DOHH2 (cell line): ENCODE data around the gene LIN28A.
A peak's percentile ranks its signal among the peaks of the same experiment; 100 is the strongest.

Experiments used
- H3F3A ChIP-seq: fragments of 200-600 bp; sonication (generic), shearing (Covaris generic); 2 replicates; pipeline ENCODE4 v1.6.0; 2016; ENCODE audit warnings: antibody characterized with exemption, mild to moderate bottlenecking; ENCODE audit not compliant: control insufficient read depth, insufficient read depth
- H3K27ac ChIP-seq: fragments of 200-600 bp; sonication (generic); 2 replicates; pipeline ENCODE4 v1.5.1; 2014; ENCODE audit warnings: low read depth, mild to moderate bottlenecking, low read length, moderate library complexity
- H3K27me3 ChIP-seq: fragments of 200-600 bp; sonication (generic); 2 replicates; pipeline ENCODE4 v1.6.1; 2014; ENCODE audit warnings: mild to moderate bottlenecking, low read length, mixed read lengths; ENCODE audit not compliant: control insufficient read depth
- H3K36me3 ChIP-seq: fragments of 200-600 bp; sonication (generic); 2 replicates; pipeline ENCODE4 v1.6.1; 2014; ENCODE audit warnings: mild to moderate bottlenecking, low read length, moderate library complexity, mixed read lengths; ENCODE audit not compliant: control insufficient read depth
- H3K4me1 ChIP-seq: fragments of 200-600 bp; sonication (generic); 2 replicates; pipeline ENCODE4 v1.6.1; 2014; ENCODE audit warnings: mild to moderate bottlenecking, low read length, mixed read lengths; ENCODE audit not compliant: control insufficient read depth
- H3K4me2 ChIP-seq: fragments of 200-600 bp; sonication (generic); 2 replicates; pipeline ENCODE4 v1.6.0; 2014; ENCODE audit warnings: mild to moderate bottlenecking, low read length, moderate library complexity
- H3K4me3 ChIP-seq: fragments of 200-600 bp; sonication (generic); 2 replicates; pipeline ENCODE4 v1.5.1; 2014; ENCODE audit warnings: mild to moderate bottlenecking, low read length, mixed read lengths
- H3K79me2 ChIP-seq: fragments of 200-600 bp; sonication (generic); 2 replicates; pipeline ENCODE4 v1.6.1; 2014; ENCODE audit warnings: mild to moderate bottlenecking, low read length, mixed read lengths; ENCODE audit not compliant: control insufficient read depth
- H3K9me2 ChIP-seq: fragments of 200-600 bp; sonication (generic); replicated peaks from 2 replicates; pipeline ENCODE4 v1.6.1; 2014; ENCODE audit warnings: mild to moderate bottlenecking, low read length, mixed read lengths; ENCODE audit not compliant: control insufficient read depth
- H3K9me3 ChIP-seq: fragments of 200-600 bp; sonication (generic); 2 replicates; pipeline ENCODE4 v1.6.1; 2014; ENCODE audit warnings: antibody characterized with exemption, low read length, mixed read lengths; ENCODE audit not compliant: control insufficient read depth, insufficient read depth
- H4K20me1 ChIP-seq: fragments of 200-600 bp; sonication (generic); 2 replicates; pipeline ENCODE4 v1.6.0; 2014; ENCODE audit warnings: low read depth, mild to moderate bottlenecking, antibody characterized with exemption, low read length, moderate library complexity; ENCODE audit not compliant: control insufficient read depth, insufficient read depth
- CTCF ChIP-seq: fragments of 200-600 bp; sonication (generic); IDR thresholded peaks from one replicate; pipeline ENCODE4 v1.5.1; 2014; ENCODE audit warnings: antibody characterized with exemption, mild to moderate bottlenecking, low read depth, low read length; ENCODE audit not compliant: poor library complexity, severe bottlenecking
- EZH2phosphoT487 ChIP-seq: fragments of 200-600 bp; sonication (generic); IDR thresholded peaks from 2 replicates; pipeline ENCODE4 v1.6.1; 2017; ENCODE audit warnings: borderline replicate concordance, mild to moderate bottlenecking, antibody characterized with exemption, low read length, moderate library complexity, mixed read lengths

Gene LIN28A

GRCh38 chr1:26410706-26411623 lies at the start of gene LIN28A:
Gene LIN28A, plus strand, starts transcription at chr1:26410817. Its CDS starts 75 bp downstream, at chr1:26410892.
- Histone ChIP-seq H3K27ac (no peak within 1 kb of the TSS), H3K27me3 (peaks cover 76% of the 10 kb centered on the region), H3K9me2 (no peaks in the 10 kb centered on the region), H3F3A (no peaks in the 10 kb centered on the region), H3K4me2 (peak within 1 kb of the TSS; percentile 50; the same call in 1 of the 2 replicates), H3K36me3 (no peaks in the 10 kb centered on the region), H4K20me1 (no peaks in the 10 kb centered on the region), H3K4me3 (no peak within 1 kb of the TSS), H3K79me2 (no peaks in the 10 kb centered on the region), H3K4me1 (peaks cover 15% of the 10 kb centered on the region), H3K9me3 (no peaks in the 10 kb centered on the region)
- TF ChIP-seq CTCF (no peak), EZH2phosphoT487 (no peak)

GRCh38 chr1:26361605-26362122 lies 49.0 kb upstream of the LIN28A start:
- Histone ChIP-seq H3K9me2 (no peaks in the 10 kb centered on the region), H3K27ac (no peak overlapping the region), H3K4me2 (no peak overlapping the region), H3K36me3 (no peaks in the 10 kb centered on the region), H3K27me3 (peaks cover 59% of the 10 kb centered on the region), H3K4me1 (peaks cover 4% of the 10 kb centered on the region; the same call in 1 of the 2 replicates), H3K9me3 (no peaks in the 10 kb centered on the region), H3K4me3 (no peak overlapping the region), H3K79me2 (no peaks in the 10 kb centered on the region), H4K20me1 (no peaks in the 10 kb centered on the region), H3F3A (no peaks in the 10 kb centered on the region)
- TF ChIP-seq EZH2phosphoT487 (no peak), CTCF (no peak)

- peaks cover 59% of the 10 kb centered on the region for H3K27me3 ChIP-seq
- no peaks in the 10 kb centered on the region for H3K36me3 ChIP-seq
- H3F3A ChIP-seq: no peaks in the 10 kb centered on the region
- H4K20me1 ChIP-seq: no peaks in the 10 kb centered on the region
- no peak overlapping the region for H3K27ac ChIP-seq
- H3K4me1 ChIP-seq: peaks cover 4% of the 10 kb centered on the region; the same call in 1 of the 2 replicates
- no peaks in the 10 kb centered on the region for H3K9me3 ChIP-seq
- TF ChIP-seq EZH2phosphoT487 (no peak), CTCF (no peak)
- no peaks in the 10 kb centered on the region for H3K79me2 ChIP-seq
- H3K4me3 ChIP-seq: no peak overlapping the region
- H3K4me2 ChIP-seq: no peak overlapping the region
- no peaks in the 10 kb centered on the region for H3K9me2 ChIP-seq
Observed at GRCh38 chr1:26362331-26362730, 48.3 kb upstream of the LIN28A start.
